Esophagus muscularis mucosa (tissue), 4 donors: ENCODE data around the gene CTNNA2. TPM values are rescaled to one million over a fixed set of nuclear protein-coding genes. Genes with fewer than 3 reads are reported as not detected.

Source experiments
- DNase-seq: peaks from one replicate; pipeline ENCODE4 v3.0.0-alpha.2; 2017; ENCODE audit errors: extremely low spot score
- H3K27ac ChIP-seq, 4 donors: fragments of 200-600 bp; sonication (generic); replicated peaks in 1 of 4; 1 replicate in 3 of 4; 2 replicates in 1 of 4; pipeline ENCODE4 v1.5.1; 2016 to 2019; ENCODE audit warnings: mild to moderate bottlenecking in 1 of 4
- H3K27me3 ChIP-seq, 4 donors: fragments of 200-600 bp; sonication (generic); one replicate each; pipeline versions ENCODE4 v1.5.1 to v1.6.0; 2016 to 2019
- H3K36me3 ChIP-seq, 4 donors: fragments of 200-600 bp; sonication (generic); one replicate each; pipeline ENCODE4 v1.5.1; 2016 to 2019
- H3K4me1 ChIP-seq, 4 donors: fragments of 200-600 bp; sonication (generic); one replicate each; pipeline ENCODE4 v1.5.1; 2016 to 2019
- H3K4me3 ChIP-seq, 4 donors: fragments of 200-600 bp; sonication (generic); 1 replicate in 2 of 4; 2 replicates in 2 of 4; pipeline ENCODE4 v1.5.1; 2016 to 2019; ENCODE audit warnings: mild to moderate bottlenecking in 4 of 4, moderate library complexity in 1 of 4
- H3K9me3 ChIP-seq, 4 donors: fragments of 200-600 bp; sonication (generic); 1 replicate in 3 of 4; 2 replicates in 1 of 4; pipeline ENCODE4 v1.5.1; 2016 to 2019
- EP300 ChIP-seq: sonication (generic); formaldehyde crosslinking; IDR thresholded peaks from one replicate; pipeline ENCODE4 v1.6.1; 2017; ENCODE audit warnings: antibody characterized with exemption
- POLR2A ChIP-seq: fragments of 450-650 bp; IDR thresholded peaks from one replicate; pipeline ENCODE4 v1.6.1; 2017; ENCODE audit warnings: antibody characterized with exemption, moderate library complexity, mild to moderate bottlenecking, low read depth
- POLR2AphosphoS5 ChIP-seq, 2 donors: sonication (generic); formaldehyde crosslinking; IDR thresholded peaks; one replicate each; pipeline ENCODE4 v1.6.1; 2017; ENCODE audit warnings: antibody characterized with exemption in 2 of 2
- WGBS: methylation state at CpG from one replicate; pipeline ENCODE4 v1.1.5; 2018; 5-methylcytosine and 5-hydroxymethylcytosine counted together
- intact Hi-C: fragments of 100-400 bp; cut with DNase I; formaldehyde crosslinking; loops from one replicate; pipeline ENCODE4 v1.15.1; 2023
- total RNA-seq, 4 donors: library from RNA; depleted of rRNA; stranded (reverse); fragments of >200 nt; gene quantifications; one replicate each; pipeline versions ENCODE4 v1.1.0 to v1.2.1, GENCODE V29; 2016
- TF ChIP-seq, protein P1 (sequence below), 3 experiments: fragments of 200-600 bp in 2 of 3; fragments of 450-650 bp in 1 of 3; sonication (generic) in 2 of 3; IDR thresholded peaks; one replicate each; pipeline ENCODE4 v1.5.1; 2017 to 2019; ENCODE audit warnings: antibody characterized with exemption in 3 of 3, mild to moderate bottlenecking in 2 of 3, moderate library complexity in 1 of 3

Gene CTNNA2
- total RNA-seq, 4 donors from 2014 or later: 0.42 to 2.5 (median 1.1) TPM

GRCh38 chr2:79903222-79904000 lies 390.6 kb downstream of the CTNNA2 start:
- intact Hi-C loops: no loop called here
- Histone ChIP-seq H3K27ac (no peak overlapping the region), H3K4me1 (no peaks in the 10 kb centered on the region), H3K27me3 (peaks cover 0 to 6% (median 0%) of the 10 kb centered on the region in 4 donors), H3K36me3 (no peaks in the 10 kb centered on the region), H3K9me3 (no peaks in the 10 kb centered on the region), H3K4me3 (no peak overlapping the region)
- no peak for DNase-seq
- WGBS: 76% methylated on average over 5 of the region's 5 CpGs
- no peak for TF ChIP-seq EP300
- TF ChIP-seq, protein P1, sequence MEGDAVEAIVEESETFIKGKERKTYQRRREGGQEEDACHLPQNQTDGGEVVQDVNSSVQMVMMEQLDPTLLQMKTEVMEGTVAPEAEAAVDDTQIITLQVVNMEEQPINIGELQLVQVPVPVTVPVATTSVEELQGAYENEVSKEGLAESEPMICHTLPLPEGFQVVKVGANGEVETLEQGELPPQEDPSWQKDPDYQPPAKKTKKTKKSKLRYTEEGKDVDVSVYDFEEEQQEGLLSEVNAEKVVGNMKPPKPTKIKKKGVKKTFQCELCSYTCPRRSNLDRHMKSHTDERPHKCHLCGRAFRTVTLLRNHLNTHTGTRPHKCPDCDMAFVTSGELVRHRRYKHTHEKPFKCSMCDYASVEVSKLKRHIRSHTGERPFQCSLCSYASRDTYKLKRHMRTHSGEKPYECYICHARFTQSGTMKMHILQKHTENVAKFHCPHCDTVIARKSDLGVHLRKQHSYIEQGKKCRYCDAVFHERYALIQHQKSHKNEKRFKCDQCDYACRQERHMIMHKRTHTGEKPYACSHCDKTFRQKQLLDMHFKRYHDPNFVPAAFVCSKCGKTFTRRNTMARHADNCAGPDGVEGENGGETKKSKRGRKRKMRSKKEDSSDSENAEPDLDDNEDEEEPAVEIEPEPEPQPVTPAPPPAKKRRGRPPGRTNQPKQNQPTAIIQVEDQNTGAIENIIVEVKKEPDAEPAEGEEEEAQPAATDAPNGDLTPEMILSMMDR (IDR thresholded peaks at IDR 0.05): no peak
- no peak for TF ChIP-seq POLR2A
- TF ChIP-seq POLR2AphosphoS5 (IDR thresholded peaks at IDR 0.05): no peak

GRCh38 chr2:79906139-79906890 lies 393.5 kb downstream of the CTNNA2 start:
- WGBS: 75% methylated on average over 10 of the region's 10 CpGs
- Histone ChIP-seq H3K27ac (no peak overlapping the region), H3K4me1 (no peaks in the 10 kb centered on the region), H3K27me3 (peaks cover 0 to 9% (median 0%) of the 10 kb centered on the region in 4 donors), H3K36me3 (no peaks in the 10 kb centered on the region), H3K9me3 (no peaks in the 10 kb centered on the region), H3K4me3 (no peak overlapping the region)
- TF ChIP-seq, protein P1 (IDR thresholded peaks at IDR 0.05): no peak
- TF ChIP-seq EP300: no peak
- TF ChIP-seq POLR2AphosphoS5 (IDR thresholded peaks at IDR 0.05): no peak
- TF ChIP-seq POLR2A: no peak
- intact Hi-C loops: no loop called here
- DNase-seq: no peak

GRCh38 chr2:79909521-79909920 lies 396.7 kb downstream of the CTNNA2 start:
- TF ChIP-seq POLR2AphosphoS5 (IDR thresholded peaks at IDR 0.05) (no peak), EP300 (no peak)
- TF ChIP-seq, protein P1 (IDR thresholded peaks at IDR 0.05): no peak
- intact Hi-C loops: no loop called here
- Histone ChIP-seq H3K4me1 (no peaks in the 10 kb centered on the region), H3K9me3 (no peaks in the 10 kb centered on the region), H3K4me3 (no peak overlapping the region), H3K27ac (no peak overlapping the region), H3K36me3 (no peaks in the 10 kb centered on the region), H3K27me3 (peaks cover 0 to 5% (median 0%) of the 10 kb centered on the region in 4 donors)
- 94% methylated on average over 22 of the region's 22 CpGs for WGBS
- no peak for DNase-seq

- no peaks in the 10 kb centered on the region for H3K4me1 ChIP-seq
- H3K27me3 ChIP-seq: peaks cover 0 to 5% (median 0%) of the 10 kb centered on the region in 4 donors
- TF ChIP-seq, protein P1 (IDR thresholded peaks at IDR 0.05): no peak
- TF ChIP-seq POLR2AphosphoS5 (IDR thresholded peaks at IDR 0.05) (no peak), EP300 (no peak), POLR2A (no peak)
- no peaks in the 10 kb centered on the region for H3K9me3 ChIP-seq
- intact Hi-C loops: no loop called here
- DNase-seq: no peak
- no peak overlapping the region for H3K4me3 ChIP-seq
- H3K27ac ChIP-seq: no peak overlapping the region
- no peaks in the 10 kb centered on the region for H3K36me3 ChIP-seq
- 60% methylated on average over 1 of the region's 1 CpG for WGBS
These were observed 397.8 kb downstream of the CTNNA2 start for GRCh38 chr2:79910643-79911042.
